ENCODE measurements around the gene ENTPD3.
A peak's percentile ranks its signal among the peaks of the same experiment; 100 is the strongest.

The ENTPD3 gene

DNA sequence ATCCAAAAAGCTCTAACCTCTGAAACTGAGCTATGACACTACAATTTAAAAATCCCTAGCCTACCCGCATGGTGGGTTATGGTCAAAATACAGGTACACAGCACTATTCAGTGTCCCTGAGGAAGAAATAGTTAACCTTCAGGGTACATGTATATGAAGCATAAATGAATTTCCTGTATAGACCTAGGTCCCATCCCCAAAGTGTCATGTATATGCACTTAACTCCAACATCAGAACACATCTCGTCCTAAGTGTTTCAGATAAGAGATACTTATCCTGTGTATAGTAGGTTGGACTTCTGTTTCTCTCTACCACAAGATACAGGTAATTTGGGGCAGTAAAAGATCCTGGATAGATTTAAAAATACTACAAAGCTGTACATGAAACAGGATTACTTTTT lies 76.6 kb downstream of the ENTPD3 start:
- DNase-seq = no peak

- DNase-seq = no peak
Measured at GRCh38 chr3:40464339-40465110, 77.5 kb downstream of the ENTPD3 start.

DNA sequence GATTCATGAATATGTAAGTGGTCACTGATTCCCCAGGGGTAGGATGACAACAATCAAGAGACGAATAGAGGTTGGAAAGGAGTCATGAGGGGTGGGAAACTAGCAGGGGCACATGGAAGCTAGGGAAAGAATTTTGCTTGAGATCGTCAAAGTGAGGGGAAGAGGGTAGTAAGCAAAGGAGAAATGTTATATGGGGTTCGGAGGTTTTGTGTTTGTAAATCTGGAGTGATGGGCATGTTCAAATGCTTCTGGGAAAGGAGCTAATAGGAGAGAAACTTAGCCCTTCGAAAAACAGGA lies 78.1 kb downstream of the ENTPD3 start:
- no peak for DNase-seq

DNA sequence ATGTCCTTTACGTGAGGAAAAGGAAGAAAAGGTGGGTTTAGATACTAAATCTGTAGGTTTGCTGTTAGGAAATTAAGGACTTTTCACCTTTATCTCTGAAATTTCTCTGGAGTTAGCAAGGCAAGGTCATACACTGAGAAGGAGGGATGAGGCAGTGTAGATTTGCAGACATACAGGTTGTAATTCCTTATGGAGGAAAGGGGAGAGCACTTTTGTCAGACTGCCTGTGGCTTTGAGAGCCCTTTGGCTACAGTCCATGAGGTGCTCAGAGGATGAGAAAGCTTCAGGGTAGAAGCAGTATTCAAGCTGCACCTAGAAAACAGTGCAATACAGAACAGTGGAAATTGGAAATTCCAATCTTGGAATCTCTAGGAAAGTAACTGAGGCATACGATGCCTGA lies 78.5 kb downstream of the ENTPD3 start:
- no peak for DNase-seq

- DNase-seq = no peak
Measured at GRCh38 chr3:40468018-40468417, 81.0 kb downstream of the ENTPD3 start.

DNA sequence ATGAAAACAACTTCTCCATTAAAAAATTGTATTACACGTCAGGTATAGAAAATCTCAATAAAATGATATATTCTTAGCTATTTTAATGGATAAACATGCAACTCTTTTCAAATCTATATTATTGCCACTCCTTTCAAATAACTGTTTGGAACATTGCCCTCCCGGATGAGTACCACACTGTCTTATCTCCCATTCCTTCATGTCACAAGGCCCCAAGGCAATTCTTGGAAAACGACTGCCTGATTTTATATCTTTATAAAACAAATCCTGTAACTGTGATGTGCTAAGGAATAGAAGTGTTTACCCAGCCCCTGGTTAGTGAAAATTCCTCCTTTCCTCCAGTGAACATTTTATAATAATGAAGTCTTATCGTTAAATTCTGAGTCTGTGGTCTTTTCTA lies 83.7 kb downstream of the ENTPD3 start:
- DNase-seq = no peak

DNA sequence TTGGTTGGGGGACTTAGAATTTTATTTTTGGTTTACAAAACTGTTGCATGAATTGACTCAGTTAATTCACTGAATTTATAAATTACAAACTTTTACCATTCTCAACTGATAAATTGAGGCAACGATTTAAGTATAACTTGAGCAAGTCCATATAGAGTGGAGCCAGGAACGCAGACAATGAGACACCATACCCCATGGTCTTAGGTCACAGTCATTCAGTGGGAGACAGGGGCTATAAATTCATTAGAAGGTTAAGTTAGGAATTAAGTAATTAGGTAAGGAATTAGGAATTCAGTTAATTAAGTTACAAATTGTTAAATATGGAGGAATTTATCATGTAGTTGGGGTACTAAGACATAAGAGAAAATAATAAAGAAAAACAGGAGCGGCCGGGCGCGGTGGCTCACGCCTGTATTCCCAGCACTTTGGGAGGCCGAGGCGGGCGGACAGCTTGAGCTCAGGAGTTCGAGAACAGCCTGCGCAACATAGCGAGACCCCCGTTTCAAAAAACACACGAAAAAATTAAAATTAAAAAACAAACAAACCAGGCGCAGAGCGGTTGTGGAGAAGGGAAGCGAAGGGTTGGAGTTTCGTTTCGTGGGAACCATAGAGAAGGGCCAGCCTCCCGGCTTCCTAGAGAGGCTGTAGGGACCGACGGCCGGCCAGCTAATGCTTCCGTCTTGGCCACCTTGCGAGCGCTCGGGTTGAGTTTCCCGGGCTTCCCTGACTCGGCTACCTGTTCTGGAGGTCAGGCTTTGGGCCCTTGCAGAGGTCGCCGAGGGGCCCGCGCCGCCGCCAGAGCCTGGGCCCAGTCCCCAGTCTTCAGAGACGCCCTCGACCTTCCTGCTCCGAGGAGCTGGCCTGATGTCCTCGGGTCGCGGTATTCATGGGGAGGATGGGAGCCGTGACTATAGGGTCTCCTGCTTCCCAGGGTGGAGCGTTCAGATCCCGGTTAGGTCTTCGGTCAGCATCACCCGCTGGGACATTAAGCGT lies 89.8 kb downstream of the ENTPD3 start, which contains the start of gene ZNF619:
ZNF619 (plus strand) TSS at position 645 of the 993 bp plus-strand sequence. CDS start 858 bp downstream, outside the sequence.
- DNase-seq = peak; percentile 44

- no peak for DNase-seq
Measured at GRCh38 chr3:40477666-40478065, 90.7 kb downstream of the ENTPD3 start.
